Mesenteric fat pad (tissue), 1 donor: ENCODE measurements around the gene TSPAN12. TPM values are rescaled to one million over a fixed set of nuclear protein-coding genes. Genes with fewer than 3 reads are reported as not detected.

ENCODE experiments used
- DNase-seq: peaks from one replicate; pipeline ENCODE4 v3.0.0-alpha.2; 2020; ENCODE audit warnings: low spot score
- total RNA-seq: library from RNA; stranded (reverse); fragmentation: NEBNext Ultra II Directional; extraction: Animal tissue kit (Norgen Biotek cat#: 25700); gene quantifications from one replicate; pipeline ENCODE4 v1.2.1, GENCODE V29; 2021
- donor health status: DM: yes; HTN: yes; CAD: no.

Gene TSPAN12
- total RNA-seq, 1 donor from 2014 or later: 7.2 TPM

- no peak for DNase-seq
Observed at GRCh38 chr7:120760050-120760449, 97.9 kb downstream of the TSPAN12 start.

- DNase-seq: no peak
Observed at GRCh38 chr7:120743128-120743527, 114.8 kb downstream of the TSPAN12 start.

DNA sequence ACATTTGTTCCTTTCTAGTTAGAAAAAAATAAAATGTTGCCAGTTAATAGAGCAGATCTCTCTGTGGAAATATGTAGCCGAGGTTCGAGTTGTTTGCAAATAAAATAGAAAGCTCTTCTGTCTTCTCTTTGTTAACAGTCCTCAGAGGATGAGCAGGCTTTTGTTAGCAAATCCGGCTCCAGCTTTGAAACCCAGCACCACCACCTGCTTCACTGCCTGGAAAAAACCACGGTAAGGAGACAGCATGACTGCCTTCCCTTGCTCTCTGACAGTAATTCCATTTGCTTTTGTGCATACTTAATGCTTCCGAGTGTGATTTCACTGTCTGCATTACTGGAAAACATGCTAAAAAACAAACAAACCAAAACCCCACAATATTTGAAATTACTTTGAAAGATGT lies 115.6 kb downstream of the TSPAN12 start:
- DNase-seq: no peak

DNA sequence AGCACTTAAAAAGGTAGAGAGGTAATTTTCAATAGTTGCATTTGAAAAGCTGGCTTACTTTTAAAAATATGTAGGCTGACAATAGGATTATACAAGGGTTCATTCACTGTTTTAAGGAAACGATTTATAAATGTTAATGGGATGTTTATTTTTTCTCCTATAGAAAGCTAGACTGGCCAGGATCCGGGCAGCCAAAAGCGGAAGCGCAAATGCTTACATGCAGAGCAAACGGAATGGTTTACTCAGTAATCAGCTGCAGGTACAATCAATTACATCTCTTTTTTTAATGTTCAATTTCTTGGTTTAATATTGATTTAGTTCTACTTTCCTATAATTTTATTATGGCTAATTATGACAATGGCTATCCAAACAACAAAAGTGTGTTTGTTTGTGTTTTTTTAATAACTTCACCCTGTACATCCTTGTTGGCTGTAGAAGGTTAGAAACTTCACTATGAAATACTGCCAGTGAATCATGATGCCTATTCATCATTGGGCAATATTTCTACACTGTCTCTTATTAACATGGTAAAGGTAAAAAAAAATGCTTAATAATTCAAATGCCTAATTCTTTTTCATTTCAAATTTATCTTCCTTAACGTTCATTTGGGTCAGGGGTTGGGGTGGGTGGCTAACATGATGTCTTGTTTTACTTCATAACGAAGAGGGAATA lies 116.4 kb downstream of the TSPAN12 start:
- no peak for DNase-seq

DNA sequence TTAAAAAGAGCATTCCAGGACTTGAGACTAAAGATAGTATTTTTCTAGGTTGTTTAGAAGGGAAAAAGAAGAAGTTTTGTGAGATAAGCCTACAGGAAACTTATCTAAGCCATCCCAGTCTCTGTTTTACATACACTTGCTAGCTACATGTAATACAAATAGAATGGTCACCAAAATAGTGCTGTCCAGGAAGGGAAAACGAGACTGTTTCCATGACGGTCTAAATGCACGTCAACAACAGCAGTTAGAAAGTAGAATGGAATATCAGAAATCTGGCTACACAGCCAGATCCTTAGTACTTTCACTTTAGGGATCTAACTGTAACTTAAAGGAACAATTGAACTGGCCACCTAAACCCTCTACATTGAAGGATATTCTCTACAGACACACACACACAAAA lies 117.6 kb downstream of the TSPAN12 start:
- DNase-seq: no peak

DNA sequence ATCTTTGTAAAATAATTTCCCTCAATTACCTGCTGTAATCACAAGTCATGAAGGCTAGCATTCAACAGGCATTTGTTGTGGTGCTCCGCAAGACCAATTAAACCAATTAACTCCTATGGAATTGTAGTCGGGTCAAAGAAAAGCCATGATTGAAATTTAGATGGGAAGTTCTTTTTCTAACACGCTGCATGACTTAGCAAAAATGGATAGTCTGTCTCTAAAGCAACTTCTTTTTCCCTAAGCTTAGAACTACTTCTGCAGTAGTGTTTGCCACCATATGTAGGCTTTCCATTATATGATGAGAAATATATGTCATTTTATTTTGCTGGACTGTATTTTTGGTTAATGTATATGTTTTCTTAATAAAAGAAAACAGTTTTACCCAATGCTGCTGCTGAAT lies 119.1 kb downstream of the TSPAN12 start:
- DNase-seq: no peak

Other genes starting within 250 kb of the TSPAN12 start
- 14.3 TPM for gene ING3, start 92.6 kb upstream of the TSPAN12 start, total RNA-seq
- 44.4 TPM for gene CPED1, start 130.6 kb upstream of the TSPAN12 start, total RNA-seq